ENCODE data around the gene MADCAM1. TPM values are rescaled to one million over a fixed set of nuclear protein-coding genes. Genes with fewer than 3 reads are reported as not detected.

MADCAM1 gene
- total and polyA plus RNA-seq, 2 of the 8 experiments (the other 6 are each of a cell fraction or from before 2014, with no cell fraction given): 2.3 to 3.0 TPM

DNA sequence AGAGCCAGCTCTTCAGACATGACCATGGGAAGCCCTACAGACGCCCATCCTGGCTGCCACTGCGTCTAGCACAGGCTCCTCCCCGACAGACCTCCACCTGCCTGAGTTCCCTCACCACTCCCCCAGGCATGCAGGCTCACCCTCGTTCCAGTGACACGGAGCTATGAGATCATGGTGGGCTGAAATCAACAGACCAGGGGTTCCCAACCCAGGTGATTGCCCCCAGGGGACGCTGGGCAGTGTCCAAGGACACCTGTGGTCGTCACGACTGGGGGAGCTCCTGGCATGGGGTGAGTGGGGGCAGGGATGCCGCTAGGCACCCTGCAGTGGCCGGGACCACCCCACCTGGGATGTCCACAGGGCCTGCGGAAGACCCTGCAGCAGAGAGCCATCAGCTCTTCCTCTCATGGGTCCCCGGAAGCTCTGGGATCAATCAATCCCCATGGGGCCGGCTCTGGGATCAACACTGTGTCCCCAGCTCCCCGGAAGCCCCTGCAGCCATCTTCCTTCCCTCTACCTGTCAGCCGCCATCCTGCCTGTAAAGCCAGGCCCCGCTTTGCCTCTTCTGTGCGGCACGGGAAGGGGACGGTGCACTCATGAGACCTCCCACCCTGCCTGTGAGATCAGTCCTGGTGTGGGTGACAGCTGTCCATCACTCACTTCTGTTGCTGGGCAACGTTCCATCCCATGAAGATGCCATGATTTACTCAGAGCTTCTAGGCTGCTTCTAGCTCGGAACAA, 12.8 kb upstream of the MADCAM1 start (continued):
- TF ChIP-seq FOSL1 (IDR thresholded peaks at IDR 0.05; ENCODE audit: insufficient read depth, low read depth, low read length) (no peak), ZNF274 (IDR thresholded peaks at IDR 0.05; ENCODE audit: borderline replicate concordance, extremely low read depth, low read length) (no peak), CBX5 (IDR thresholded peaks at IDR 0.05; ENCODE audit: low read depth, low read length) (no peak), POLR2AphosphoS5 (IDR thresholded peaks at IDR 0.05; ENCODE audit: low read depth, low read length) (no peak), SP4 (IDR thresholded peaks at IDR 0.05; ENCODE audit: low read length) (no peak), ASH2L (IDR thresholded peaks at IDR 0.05; ENCODE audit: low read length) (no peak)
- TF ChIP-seq, protein P1, sequence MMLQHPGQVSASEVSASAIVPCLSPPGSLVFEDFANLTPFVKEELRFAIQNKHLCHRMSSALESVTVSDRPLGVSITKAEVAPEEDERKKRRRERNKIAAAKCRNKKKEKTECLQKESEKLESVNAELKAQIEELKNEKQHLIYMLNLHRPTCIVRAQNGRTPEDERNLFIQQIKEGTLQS (IDR thresholded peaks at IDR 0.05; ENCODE audit: insufficient read depth, low read depth, low read length): no peak
